Endothelial cell of umbilical vein (primary cell): ENCODE measurements around the gene RTN4RL1. TPM values are rescaled to one million over a fixed set of nuclear protein-coding genes. Genes with fewer than 3 reads are reported as not detected.

Experiments
- BruUV-seq: library from RNA; stranded (reverse); fragments of 400-500 nt; replicated peaks from 2 replicates; lab custom pipeline; 2021; lab: Mats Ljungman, UMichigan
- CTCF ChIA-PET: fragments of 300-600, 350-600 bp; sonication (Branson Sonifier 250); formaldehyde crosslinking; loops from one replicate; lab custom pipeline; 2021; ENCODE audit warnings: antibody characterized with exemption, inconsistent platforms; lab: Charles Lee
- POLR2A ChIA-PET: fragments of 300-600, 350-600 bp; sonication (Branson Sonifier 250); formaldehyde crosslinking; loops from one replicate; lab custom pipeline; 2021; ENCODE audit warnings: antibody characterized with exemption, inconsistent platforms; lab: Charles Lee
- DNase-seq: peaks from one replicate; pipeline ENCODE4 v3.0.0-alpha.2; 2011; ENCODE audit warnings: low read depth, low spot score
- FAIRE-seq: peaks from 2 replicates; lab custom pipeline; 2011; peaks lifted over from hg19 to GRCh38; lab: Jason Lieb, UNC
- H2AFZ ChIP-seq: 2 replicates; pipeline ENCODE4 v1.6.0; 2012; ENCODE audit warnings: low read depth, low read length, control low read depth, inconsistent platforms
- H3K27ac ChIP-seq: 2 replicates; pipeline ENCODE4 v1.5.1; 2011; ENCODE audit warnings: low read depth, mild to moderate bottlenecking, control low read depth, low read length, moderate library complexity; ENCODE audit not compliant: insufficient read depth
- H3K27me3 ChIP-seq, 2 experiments: 2 replicates each; pipeline versions ENCODE4 v1.6.0 to v1.6.1; 2011; ENCODE audit warnings: low read length in 2 of 2, mixed read lengths in 1 of 2; ENCODE audit not compliant: control insufficient read depth in 2 of 2, insufficient read depth in 2 of 2
- H3K36me3 ChIP-seq, 2 experiments: 2 replicates in 1 of 2; 3 replicates in 1 of 2; pipeline ENCODE4 v1.5.1; 2011; ENCODE audit warnings: low read length in 2 of 2, mild to moderate bottlenecking in 1 of 2, moderate library complexity in 1 of 2; ENCODE audit not compliant: control insufficient read depth in 2 of 2, insufficient read depth in 2 of 2; ENCODE audit errors: extremely low read depth in 1 of 2
- H3K4me1 ChIP-seq: 3 replicates; pipeline ENCODE4 v1.5.1; 2011; ENCODE audit warnings: mild to moderate bottlenecking, low read length; ENCODE audit not compliant: control insufficient read depth, insufficient read depth; ENCODE audit errors: extremely low read depth
- H3K4me2 ChIP-seq: 2 replicates; pipeline ENCODE4 v1.6.1; 2011; ENCODE audit warnings: low read length, control low read depth, mixed read lengths; ENCODE audit not compliant: insufficient read depth
- H3K4me3 ChIP-seq, 3 experiments: fragments of 200-600 bp in 1 of 3; sonication (generic), shearing (Covaris generic) in 1 of 3; replicated peaks in 1 of 3; 2 replicates each; pipeline ENCODE4 v1.5.1; 2011 to 2016; ENCODE audit warnings: control low read depth in 3 of 3, low read length in 3 of 3, mild to moderate bottlenecking in 2 of 3, inconsistent platforms in 1 of 3, low read depth in 1 of 3, moderate library complexity in 1 of 3; ENCODE audit not compliant: insufficient read depth in 1 of 3
- H3K79me2 ChIP-seq: 2 replicates; pipeline ENCODE4 v1.6.0; 2012; ENCODE audit warnings: low read length, inconsistent platforms; ENCODE audit not compliant: control insufficient read depth, insufficient read depth
- H3K9ac ChIP-seq: replicated peaks from 2 replicates; pipeline ENCODE3; 2011; ENCODE audit warnings: low read length, control low read depth; ENCODE audit not compliant: insufficient read depth; ENCODE audit errors: extremely low read depth
- H3K9me1 ChIP-seq: replicated peaks from 3 replicates; pipeline ENCODE4 v1.6.0; 2011; ENCODE audit warnings: mild to moderate bottlenecking, low read length; ENCODE audit not compliant: control insufficient read depth, insufficient read depth; ENCODE audit errors: extremely low read depth
- H3K9me3 ChIP-seq: replicated peaks from 2 replicates; pipeline ENCODE4 v1.5.1; 2012; ENCODE audit warnings: low read length, inconsistent platforms; ENCODE audit not compliant: control insufficient read depth, insufficient read depth
- H4K20me1 ChIP-seq: replicated peaks from 2 replicates; pipeline ENCODE3; 2011; ENCODE audit warnings: mild to moderate bottlenecking, low read length; ENCODE audit not compliant: control insufficient read depth, insufficient read depth; ENCODE audit errors: extremely low read depth
- EZH2 ChIP-seq: IDR thresholded peaks from 2 replicates; pipeline ENCODE4 v1.6.1; 2012; ENCODE audit warnings: borderline replicate concordance, low read depth, mild to moderate bottlenecking, moderate library complexity, low read length, inconsistent platforms; ENCODE audit not compliant: severe bottlenecking
- FOS ChIP-seq: IDR thresholded peaks from 2 replicates; pipeline ENCODE4 v1.6.1; 2011; ENCODE audit warnings: mild to moderate bottlenecking, low read length, moderate library complexity, borderline replicate concordance; ENCODE audit not compliant: insufficient read depth
- GATA2 ChIP-seq: IDR thresholded peaks from 2 replicates; pipeline ENCODE4 v1.7.0; 2011; ENCODE audit warnings: low read depth, mild to moderate bottlenecking, moderate library complexity, mixed read lengths, low read length; ENCODE audit not compliant: insufficient read length, insufficient read depth
- JUN ChIP-seq: IDR thresholded peaks from 2 replicates; pipeline ENCODE4 v1.6.1; 2011; ENCODE audit warnings: borderline replicate concordance, low read depth; ENCODE audit not compliant: insufficient read length, insufficient read depth
- MAX ChIP-seq: IDR thresholded peaks from 2 replicates; pipeline ENCODE4 v1.6.1; 2011; ENCODE audit not compliant: insufficient read depth, insufficient read length
- MYC ChIP-seq: IDR thresholded peaks from one replicate; pipeline ENCODE4 v1.6.1; 2011; ENCODE audit warnings: mild to moderate bottlenecking, low read depth, low read length
- POLR2A ChIP-seq: IDR thresholded peaks from 2 replicates; pipeline ENCODE4 v1.6.1; 2012; ENCODE audit warnings: low read depth, mild to moderate bottlenecking, control low read depth, low read length
- POLR2AphosphoS5 ChIP-seq: IDR thresholded peaks from 2 replicates; pipeline ENCODE4 v1.6.1; 2012; ENCODE audit warnings: low read depth, mild to moderate bottlenecking, control low read depth, low read length, moderate library complexity; ENCODE audit not compliant: insufficient read depth
- dilution Hi-C: fragments of 300-500 bp; cut with MboI; formaldehyde crosslinking; loops from one replicate; pipeline ENCODE4 v1.15.0; 2019; ENCODE audit warnings: low sequenced_read_pairs; ENCODE audit not compliant: extremely low pct_ligation_motif_present
- intact Hi-C: fragments of 100-400 bp; cut with micrococcal nuclease; formaldehyde crosslinking; loops from one replicate; pipeline ENCODE4 v1.10.0; 2022
- polyA plus RNA-seq, 4 experiments: library from polyadenylated mRNA; depleted of rRNA in 3 of 4; stranded (reverse) in 3 of 4; unstranded in 1 of 4; fragments of >200 nt; gene quantifications; 2 replicates each; pipeline versions ENCODE4 v1.2.1 to v1.2.3, GENCODE V29; 2011 to 2012; ENCODE audit warnings: missing spikeins in 1 of 4
- total RNA-seq: library from RNA; stranded (reverse); gene quantifications from 2 replicates; pipeline ENCODE4 v1.2.3, GENCODE V29; 2021
- TF ChIP-seq, protein P1 (sequence below), 2 donors: IDR thresholded peaks; 1 replicate in 1 of 2; 2 replicates in 1 of 2; pipeline ENCODE4 v1.5.1; 2011; ENCODE audit warnings: low read length in 2 of 2, mild to moderate bottlenecking in 2 of 2, moderate library complexity in 2 of 2, control low read depth in 1 of 2, inconsistent platforms in 1 of 2, low read depth in 1 of 2; ENCODE audit not compliant: insufficient read depth in 1 of 2; ENCODE audit errors: extremely low read depth in 1 of 2

The RTN4RL1 gene
- total and polyA plus RNA-seq, 2 donors (not counting 3 experiments of a cell fraction or from before 2014, with no cell fraction given), result 0.04 TPM; not detected in 1

- dilution Hi-C loops, result no loop called here
- Histone ChIP-seq H3K36me3 (no peaks in the 10 kb centered on the region), H2AFZ (no peak overlapping the region), H3K27me3 (peaks cover 14 to 15% of the 10 kb centered on the region in 2 experiments), H3K9me3 (no peaks in the 10 kb centered on the region), H3K9ac (no peak overlapping the region), H3K4me1 (no peaks in the 10 kb centered on the region), H3K4me2 (no peak overlapping the region), H3K27ac (no peak overlapping the region), H4K20me1 (no peaks in the 10 kb centered on the region), H3K79me2 (no peaks in the 10 kb centered on the region), H3K9me1 (no peaks in the 10 kb centered on the region), H3K4me3 (no peak overlapping the region)
- ChIA-PET CTCF (interaction anchor here (1.8 kb wide), 1 partner anchor 112 kb away, joined by 6 read pairs; no protein-coding TSS in a partner anchor), POLR2A (no interaction called here)
- DNase-seq (no peak), FAIRE-seq (no peak)
- TF ChIP-seq, protein P1, sequence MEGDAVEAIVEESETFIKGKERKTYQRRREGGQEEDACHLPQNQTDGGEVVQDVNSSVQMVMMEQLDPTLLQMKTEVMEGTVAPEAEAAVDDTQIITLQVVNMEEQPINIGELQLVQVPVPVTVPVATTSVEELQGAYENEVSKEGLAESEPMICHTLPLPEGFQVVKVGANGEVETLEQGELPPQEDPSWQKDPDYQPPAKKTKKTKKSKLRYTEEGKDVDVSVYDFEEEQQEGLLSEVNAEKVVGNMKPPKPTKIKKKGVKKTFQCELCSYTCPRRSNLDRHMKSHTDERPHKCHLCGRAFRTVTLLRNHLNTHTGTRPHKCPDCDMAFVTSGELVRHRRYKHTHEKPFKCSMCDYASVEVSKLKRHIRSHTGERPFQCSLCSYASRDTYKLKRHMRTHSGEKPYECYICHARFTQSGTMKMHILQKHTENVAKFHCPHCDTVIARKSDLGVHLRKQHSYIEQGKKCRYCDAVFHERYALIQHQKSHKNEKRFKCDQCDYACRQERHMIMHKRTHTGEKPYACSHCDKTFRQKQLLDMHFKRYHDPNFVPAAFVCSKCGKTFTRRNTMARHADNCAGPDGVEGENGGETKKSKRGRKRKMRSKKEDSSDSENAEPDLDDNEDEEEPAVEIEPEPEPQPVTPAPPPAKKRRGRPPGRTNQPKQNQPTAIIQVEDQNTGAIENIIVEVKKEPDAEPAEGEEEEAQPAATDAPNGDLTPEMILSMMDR (IDR thresholded peaks at IDR 0.05; ENCODE audit: extremely low read depth in 1 of 2, insufficient read depth in 1 of 2, low read depth in 1 of 2, low read length in 2 of 2), result no peak
- TF ChIP-seq EZH2 (no peak), FOS (no peak), MYC (no peak), POLR2AphosphoS5 (no peak), GATA2 (no peak), JUN (no peak), MAX (no peak), POLR2A (no peak)
- intact Hi-C loops, result no loop called here
- BruUV-seq, result no TSS peak
Measured at GRCh38 chr17:1913702-1914101, 111.4 kb downstream of the RTN4RL1 start.
